GM12878 (cell line): ENCODE measurements around the gene ZSCAN10. TPM values are rescaled to one million over a fixed set of nuclear protein-coding genes. Genes with fewer than 3 reads are reported as not detected.

Experiments used
- ATAC-seq: fragments of 200-7000 bp; cut with Tn5 transposase; 3 replicates; pipeline ENCODE4 v1.9.1; 2020; ENCODE audit warnings: mild to moderate bottlenecking, moderate library complexity
- BruUV-seq: library from RNA; stranded (reverse); fragments of 400-500 nt; replicated peaks from 2 replicates; lab custom pipeline; 2021; lab: Mats Ljungman, UMichigan
- CTCF ChIA-PET: fragments of 300-600 bp; sonication (Branson Sonifier 250); formaldehyde crosslinking; extraction: SDS; loops from one replicate; lab custom pipeline; 2021; ENCODE audit warnings: inconsistent platforms; lab: Yijun Ruan, JAX
- POLR2A ChIA-PET: fragments of 350-600 bp; formaldehyde crosslinking; extraction: SDS; loops from one replicate; lab custom pipeline; 2021; ENCODE audit warnings: inconsistent platforms; lab: Charles Lee
- RAD21 ChIA-PET: fragments of 300-600 bp; sonication (Branson Sonifier 250); formaldehyde crosslinking; loops from one replicate; lab custom pipeline; 2023; ENCODE audit warnings: antibody characterized with exemption; ENCODE audit not compliant: unreplicated experiment; lab: Charles Lee
- SMC1A ChIA-PET: fragments of 300-600 bp; sonication (Branson Sonifier 250); formaldehyde crosslinking; loops from one replicate; lab custom pipeline; 2023; ENCODE audit not compliant: unreplicated experiment, uncharacterized antibody; lab: Charles Lee
- DNase-seq: peaks from one replicate; pipeline ENCODE4 v3.0.0-alpha.2; 2011; ENCODE audit warnings: low read depth, low spot score
- FAIRE-seq: peaks from 3 replicates; lab custom pipeline; 2011; peaks lifted over from hg19 to GRCh38; lab: Jason Lieb, UNC
- H2AFZ ChIP-seq: 2 replicates; pipeline ENCODE4 v1.6.0; 2011; ENCODE audit warnings: low read depth, low read length, control low read depth; ENCODE audit not compliant: control insufficient read depth
- H3K27ac ChIP-seq: 2 replicates; pipeline ENCODE4 v1.5.1; 2011; ENCODE audit warnings: control low read depth; ENCODE audit not compliant: control insufficient read depth, insufficient read depth
- H3K27me3 ChIP-seq, 2 experiments: replicated peaks in 1 of 2; 2 replicates each; pipeline versions ENCODE4 v1.6.0 to v1.6.1; 2011; ENCODE audit warnings: low read length in 1 of 2; ENCODE audit not compliant: control insufficient read depth in 2 of 2, insufficient read depth in 2 of 2
- H3K36me3 ChIP-seq, 2 experiments: 2 replicates each; pipeline ENCODE4 v1.5.1; 2011; ENCODE audit warnings: low read length in 1 of 2; ENCODE audit not compliant: control insufficient read depth in 2 of 2, insufficient read depth in 2 of 2
- H3K4me1 ChIP-seq: 2 replicates; pipeline ENCODE4 v1.6.1; 2011; ENCODE audit warnings: mild to moderate bottlenecking, low read length, moderate library complexity, mixed read lengths; ENCODE audit not compliant: control insufficient read depth, insufficient read depth
- H3K4me2 ChIP-seq: 2 replicates; pipeline ENCODE4 v1.6.0; 2011; ENCODE audit warnings: control low read depth; ENCODE audit not compliant: control insufficient read depth, insufficient read depth
- H3K4me3 ChIP-seq: fragments of 200-600 bp; sonication (generic); 2 replicates; pipeline ENCODE4 v1.5.1; 2016
- H3K79me2 ChIP-seq: 2 replicates; pipeline ENCODE4 v1.6.0; 2011; ENCODE audit warnings: low read length; ENCODE audit not compliant: control insufficient read depth, insufficient read depth
- H3K9ac ChIP-seq: 2 replicates; pipeline ENCODE4 v1.8.0; 2011; ENCODE audit warnings: low read length, control low read depth, mixed read lengths; ENCODE audit not compliant: control insufficient read depth, insufficient read depth
- H3K9me3 ChIP-seq: replicated peaks from 3 replicates; pipeline ENCODE4 v1.5.1; 2011; ENCODE audit warnings: mild to moderate bottlenecking, low read length; ENCODE audit not compliant: control insufficient read depth, insufficient read depth
- H4K20me1 ChIP-seq: 2 replicates; pipeline ENCODE4 v1.6.0; 2011; ENCODE audit not compliant: control insufficient read depth, insufficient read depth
- CHD1 ChIP-seq: IDR thresholded peaks from 2 replicates; pipeline ENCODE4 v1.6.1; 2012; ENCODE audit warnings: low read depth, low read length, improper control_type of control experiment
- IKZF1 ChIP-seq: fragments of 450-650 bp; conservative IDR thresholded peaks from 2 replicates; pipeline ENCODE4 v1.6.1; 2017; ENCODE audit warnings: antibody characterized with exemption, mild to moderate bottlenecking
- IRF5 ChIP-seq: fragments of 450-650 bp; IDR thresholded peaks from 2 replicates; pipeline ENCODE4 v1.6.1; 2017; ENCODE audit warnings: borderline replicate concordance
- MTA2 ChIP-seq: fragments of 450-650 bp; IDR thresholded peaks from 2 replicates; pipeline ENCODE4 v1.6.1; 2016; ENCODE audit warnings: low read depth, mild to moderate bottlenecking, moderate library complexity
- MXI1 ChIP-seq: fragments of 150-350 bp; IDR thresholded peaks from 2 replicates; pipeline ENCODE4 v1.6.1; 2011; ENCODE audit warnings: low read depth, mild to moderate bottlenecking, inconsistent platforms, low read length, improper control_type of control experiment
- POU2F2 ChIP-seq: IDR thresholded peaks from 3 replicates; pipeline ENCODE4 v1.6.1; 2011; ENCODE audit warnings: low read depth, mild to moderate bottlenecking, low read length, borderline replicate concordance
- RCOR1 ChIP-seq: conservative IDR thresholded peaks from 2 replicates; pipeline ENCODE4 v1.6.1; 2012; ENCODE audit warnings: low read depth, low read length, improper control_type of control experiment
- SPI1 ChIP-seq: IDR thresholded peaks from 2 replicates; pipeline ENCODE4 v1.6.1; 2011; ENCODE audit warnings: low read depth, mild to moderate bottlenecking, low read length, moderate library complexity, borderline replicate concordance; ENCODE audit not compliant: insufficient read depth
- STAT1 ChIP-seq: fragments of 450-650 bp; conservative IDR thresholded peaks from 2 replicates; pipeline ENCODE4 v1.6.1; 2014; ENCODE audit warnings: antibody characterized with exemption, mild to moderate bottlenecking
- ZNF384 ChIP-seq: IDR thresholded peaks from 2 replicates; pipeline ENCODE4 v1.6.1; 2012; ENCODE audit warnings: low read depth, mild to moderate bottlenecking, low read length, improper control_type of control experiment, borderline replicate concordance
- WGBS: methylation state at CpG from one replicate; pipeline ENCODE4 v1.1.6; 2016; ENCODE audit warnings: low lambda C conversion rate; ENCODE audit not compliant: insufficient replicate concordance, insufficient coverage; ENCODE audit errors: missing lambda C conversion rate; 5-methylcytosine and 5-hydroxymethylcytosine counted together
- in situ Hi-C: fragments of 300-500 bp; cut with MboI; formaldehyde crosslinking; loops from 9 replicates; pipeline ENCODE4 v1.14.3; 2018; ENCODE audit warnings: mixed read lengths
- intact Hi-C: fragments of 100-400 bp; cut with micrococcal nuclease; formaldehyde crosslinking; loops from one replicate; pipeline ENCODE4 v1.14.2; 2022; ENCODE audit not compliant: unreplicated experiment
- polyA plus RNA-seq, 11 experiments: library from polyadenylated mRNA; depleted of rRNA in 4 of 11; unstranded in 6 of 11; stranded (reverse) in 5 of 11; fragments of >200 nt; fragmentation: Nextera tagmentation in 4 of 11; fragmentation: Illumina TruSeq in 1 of 11; extraction: Ambion mirVana in 4 of 11; extraction: Trizol in 1 of 11; gene quantifications; 1 replicate in 1 of 11; 2 replicates in 10 of 11; pipeline versions ENCODE4 v1.2.1 to v1.2.3, GENCODE V29; 2011 to 2016; ENCODE audit warnings: inconsistent platforms in 2 of 11, missing spikeins in 2 of 11, low read depth in 1 of 11
- total RNA-seq, 4 experiments: library from RNA; depleted of rRNA in 3 of 4; stranded (reverse); fragments of >200 nt in 3 of 4; fragmentation: Illumina TruSeq in 1 of 4; extraction: Trizol in 1 of 4; gene quantifications; 2 replicates each; pipeline versions ENCODE4 v1.2.1 to v1.2.3, GENCODE V29; 2013 to 2021
- TF ChIP-seq, protein P1 (sequence below): IDR thresholded peaks from 2 replicates; pipeline ENCODE4 v1.6.1; 2012; ENCODE audit warnings: low read depth, low read length, improper control_type of control experiment
- TF ChIP-seq, protein P2 (sequence below): IDR thresholded peaks from 2 replicates; pipeline ENCODE4 v1.6.1; 2012; ENCODE audit warnings: mild to moderate bottlenecking, low read depth, low read length
- TF ChIP-seq, protein P3 (sequence below): fragments of 450-650 bp; formaldehyde crosslinking; IDR thresholded peaks from 2 replicates; pipeline ENCODE4 v1.5.0; 2022; ENCODE audit warnings: mild to moderate bottlenecking, missing genetic modification characterization

ZSCAN10 gene
- total and polyA plus RNA-seq, 10 of the 15 experiments (the other 5 are each of a cell fraction or from before 2014, with no cell fraction given): 0.06 to 0.33 TPM; not detected in 8

DNA sequence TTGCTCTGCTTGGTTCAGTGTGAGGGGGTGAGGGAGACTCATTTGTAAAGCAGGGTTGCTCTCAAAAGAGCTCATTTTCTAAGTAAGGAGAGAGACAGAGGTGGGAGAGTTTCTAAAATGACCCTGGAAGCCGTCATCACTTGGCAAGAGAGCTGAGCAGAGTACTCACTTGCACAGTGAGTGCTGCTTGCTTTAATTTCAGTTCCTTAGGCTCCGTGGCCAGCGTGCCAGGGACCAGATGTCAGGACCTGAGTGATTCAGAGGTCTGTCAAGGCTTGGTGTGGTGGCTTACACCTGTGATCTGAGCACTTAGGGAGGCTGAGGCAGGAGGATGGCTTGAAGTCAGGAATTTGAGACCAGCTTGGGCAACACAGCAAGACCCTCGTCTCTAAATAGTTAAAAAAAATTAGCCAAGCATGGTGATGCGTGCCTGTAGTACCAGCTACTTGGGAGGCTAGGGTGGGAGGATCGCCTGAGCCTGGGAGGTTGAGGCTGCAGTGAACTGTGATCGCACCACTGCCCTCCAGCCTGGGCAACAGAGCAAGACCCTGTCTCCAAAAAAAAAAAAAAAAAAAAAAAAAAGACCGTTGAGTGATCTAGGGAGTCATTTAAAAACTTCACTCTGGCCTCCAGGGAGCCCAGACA is 24.0 kb upstream of the ZSCAN10 start:
- no peak for DNase-seq
- ChIA-PET RAD21 (interaction anchor here (1.0 kb wide), 1 partner anchor 12 kb away, joined by 3 read pairs; the partner anchor contains the start of gene ZNF213), SMC1A (interaction anchor here (1.1 to 1.4 kb wide), 3 partner anchors 12 to 92 kb away, joined by 3 to 5 read pairs (median 3); partner anchors contain the start of gene ZNF213), POLR2A (interaction anchor here (0.6 to 1.3 kb wide), 3 partner anchors 17 to 48 kb away, joined by 3 to 8 read pairs (median 3); no protein-coding TSS in a partner anchor), CTCF (interaction anchor here (0.7 to 1.7 kb wide), 6 partner anchors 9 to 95 kb away, joined by 3 to 10 read pairs (median 4); no protein-coding TSS in a partner anchor)
- FAIRE-seq: no peak
- Histone ChIP-seq H3K9me3 (no peaks in the 10 kb centered on the region), H3K9ac (no peak overlapping the region), H2AFZ (no peak overlapping the region), H3K27me3 (no peaks in the 10 kb centered on the region), H3K4me3 (no peak overlapping the region), H3K36me3 (peaks cover 0 to 7% of the 10 kb centered on the region in 2 experiments; a peak in 1 of 4 replicates), H3K4me2 (peak overlapping the region; percentile 92), H3K79me2 (no peaks in the 10 kb centered on the region), H3K27ac (no peak overlapping the region), H3K4me1 (peaks cover 10% of the 10 kb centered on the region), H4K20me1 (no peaks in the 10 kb centered on the region)
- no TSS peak for BruUV-seq
- in situ Hi-C loops: no loop called here
- 9% methylated on average over 6 of the region's 8 CpGs for WGBS
- intact Hi-C loops: no loop called here
- ATAC-seq: no peak
- TF ChIP-seq, protein P1, sequence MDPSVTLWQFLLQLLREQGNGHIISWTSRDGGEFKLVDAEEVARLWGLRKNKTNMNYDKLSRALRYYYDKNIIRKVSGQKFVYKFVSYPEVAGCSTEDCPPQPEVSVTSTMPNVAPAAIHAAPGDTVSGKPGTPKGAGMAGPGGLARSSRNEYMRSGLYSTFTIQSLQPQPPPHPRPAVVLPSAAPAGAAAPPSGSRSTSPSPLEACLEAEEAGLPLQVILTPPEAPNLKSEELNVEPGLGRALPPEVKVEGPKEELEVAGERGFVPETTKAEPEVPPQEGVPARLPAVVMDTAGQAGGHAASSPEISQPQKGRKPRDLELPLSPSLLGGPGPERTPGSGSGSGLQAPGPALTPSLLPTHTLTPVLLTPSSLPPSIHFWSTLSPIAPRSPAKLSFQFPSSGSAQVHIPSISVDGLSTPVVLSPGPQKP: no peak
- no peak for TF ChIP-seq STAT1
- TF ChIP-seq, protein P2, sequence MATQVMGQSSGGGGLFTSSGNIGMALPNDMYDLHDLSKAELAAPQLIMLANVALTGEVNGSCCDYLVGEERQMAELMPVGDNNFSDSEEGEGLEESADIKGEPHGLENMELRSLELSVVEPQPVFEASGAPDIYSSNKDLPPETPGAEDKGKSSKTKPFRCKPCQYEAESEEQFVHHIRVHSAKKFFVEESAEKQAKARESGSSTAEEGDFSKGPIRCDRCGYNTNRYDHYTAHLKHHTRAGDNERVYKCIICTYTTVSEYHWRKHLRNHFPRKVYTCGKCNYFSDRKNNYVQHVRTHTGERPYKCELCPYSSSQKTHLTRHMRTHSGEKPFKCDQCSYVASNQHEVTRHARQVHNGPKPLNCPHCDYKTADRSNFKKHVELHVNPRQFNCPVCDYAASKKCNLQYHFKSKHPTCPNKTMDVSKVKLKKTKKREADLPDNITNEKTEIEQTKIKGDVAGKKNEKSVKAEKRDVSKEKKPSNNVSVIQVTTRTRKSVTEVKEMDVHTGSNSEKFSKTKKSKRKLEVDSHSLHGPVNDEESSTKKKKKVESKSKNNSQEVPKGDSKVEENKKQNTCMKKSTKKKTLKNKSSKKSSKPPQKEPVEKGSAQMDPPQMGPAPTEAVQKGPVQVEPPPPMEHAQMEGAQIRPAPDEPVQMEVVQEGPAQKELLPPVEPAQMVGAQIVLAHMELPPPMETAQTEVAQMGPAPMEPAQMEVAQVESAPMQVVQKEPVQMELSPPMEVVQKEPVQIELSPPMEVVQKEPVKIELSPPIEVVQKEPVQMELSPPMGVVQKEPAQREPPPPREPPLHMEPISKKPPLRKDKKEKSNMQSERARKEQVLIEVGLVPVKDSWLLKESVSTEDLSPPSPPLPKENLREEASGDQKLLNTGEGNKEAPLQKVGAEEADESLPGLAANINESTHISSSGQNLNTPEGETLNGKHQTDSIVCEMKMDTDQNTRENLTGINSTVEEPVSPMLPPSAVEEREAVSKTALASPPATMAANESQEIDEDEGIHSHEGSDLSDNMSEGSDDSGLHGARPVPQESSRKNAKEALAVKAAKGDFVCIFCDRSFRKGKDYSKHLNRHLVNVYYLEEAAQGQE: no peak
- TF ChIP-seq SPI1: 0 out of 2 replicates have a peak, but pooled peaks have one; percentile 3
- TF ChIP-seq IKZF1: no peak
- no peak for TF ChIP-seq CHD1
- no peak for TF ChIP-seq RCOR1
- no peak for TF ChIP-seq IRF5
- TF ChIP-seq POU2F2: no peak
- TF ChIP-seq MXI1: no peak
- no peak for TF ChIP-seq MTA2
- TF ChIP-seq, protein P3, sequence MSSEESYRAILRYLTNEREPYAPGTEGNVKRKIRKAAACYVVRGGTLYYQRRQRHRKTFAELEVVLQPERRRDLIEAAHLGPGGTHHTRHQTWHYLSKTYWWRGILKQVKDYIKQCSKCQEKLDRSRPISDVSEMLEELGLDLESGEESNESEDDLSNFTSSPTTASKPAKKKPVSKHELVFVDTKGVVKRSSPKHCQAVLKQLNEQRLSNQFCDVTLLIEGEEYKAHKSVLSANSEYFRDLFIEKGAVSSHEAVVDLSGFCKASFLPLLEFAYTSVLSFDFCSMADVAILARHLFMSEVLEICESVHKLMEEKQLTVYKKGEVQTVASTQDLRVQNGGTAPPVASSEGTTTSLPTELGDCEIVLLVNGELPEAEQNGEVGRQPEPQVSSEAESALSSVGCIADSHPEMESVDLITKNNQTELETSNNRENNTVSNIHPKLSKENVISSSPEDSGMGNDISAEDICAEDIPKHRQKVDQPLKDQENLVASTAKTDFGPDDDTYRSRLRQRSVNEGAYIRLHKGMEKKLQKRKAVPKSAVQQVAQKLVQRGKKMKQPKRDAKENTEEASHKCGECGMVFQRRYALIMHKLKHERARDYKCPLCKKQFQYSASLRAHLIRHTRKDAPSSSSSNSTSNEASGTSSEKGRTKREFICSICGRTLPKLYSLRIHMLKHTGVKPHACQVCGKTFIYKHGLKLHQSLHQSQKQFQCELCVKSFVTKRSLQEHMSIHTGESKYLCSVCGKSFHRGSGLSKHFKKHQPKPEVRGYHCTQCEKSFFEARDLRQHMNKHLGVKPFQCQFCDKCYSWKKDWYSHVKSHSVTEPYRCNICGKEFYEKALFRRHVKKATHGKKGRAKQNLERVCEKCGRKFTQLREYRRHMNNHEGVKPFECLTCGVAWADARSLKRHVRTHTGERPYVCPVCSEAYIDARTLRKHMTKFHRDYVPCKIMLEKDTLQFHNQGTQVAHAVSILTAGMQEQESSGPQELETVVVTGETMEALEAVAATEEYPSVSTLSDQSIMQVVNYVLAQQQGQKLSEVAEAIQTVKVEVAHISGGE: no peak
- peak; percentile 15; the same call in 1 of the 2 replicates for TF ChIP-seq ZNF384
